HG03354 (cell line): Measurements from ENCODE around the gene LRRC8C.

Experiments used
- ATAC-seq: cut with Tn5 transposase; IDR thresholded peaks from one replicate; pipeline ENCODE4 v1.9.1; 2021; ENCODE audit warnings: mild to moderate bottlenecking; ENCODE audit not compliant: unreplicated experiment, poor library complexity, severe bottlenecking

LRRC8C gene

GRCh38 chr1:89667691-89668090, 34.8 kb downstream of the LRRC8C start:
- ATAC-seq: no peak

- ATAC-seq: no peak
These were observed 36.0 kb downstream of the LRRC8C start for GRCh38 chr1:89668961-89669360.

GRCh38 chr1:89669441-89669840, 36.5 kb downstream of the LRRC8C start:
- ATAC-seq: no peak

GRCh38 chr1:89670163-89670562, 37.2 kb downstream of the LRRC8C start:
- peak; percentile 99 for ATAC-seq

GRCh38 chr1:89670711-89671110, 37.8 kb downstream of the LRRC8C start:
- peak; percentile 34 for ATAC-seq

GRCh38 chr1:89671775-89672488, 39.0 kb downstream of the LRRC8C start:
- no peak for ATAC-seq

GRCh38 chr1:89672489-89673183, 39.7 kb downstream of the LRRC8C start:
- ATAC-seq: no peak

- no peak for ATAC-seq
These were observed 40.3 kb downstream of the LRRC8C start for GRCh38 chr1:89673251-89673650.

- no peak for ATAC-seq
These were observed 42.8 kb downstream of the LRRC8C start for GRCh38 chr1:89675677-89676076.

GRCh38 chr1:89681045-89681729, 48.3 kb downstream of the LRRC8C start:
- ATAC-seq: peak; percentile 76

- no peak for ATAC-seq
These were observed 49.7 kb downstream of the LRRC8C start for GRCh38 chr1:89682611-89683010.

- no peak for ATAC-seq
These were observed 52.5 kb downstream of the LRRC8C start for GRCh38 chr1:89685461-89685860.

GRCh38 chr1:89686520-89686919, 53.6 kb downstream of the LRRC8C start:
- no peak for ATAC-seq

- no peak for ATAC-seq
These were observed 54.3 kb downstream of the LRRC8C start for GRCh38 chr1:89687254-89687653.

GRCh38 chr1:89688607-89689006, 55.7 kb downstream of the LRRC8C start:
- ATAC-seq: no peak

- ATAC-seq: no peak
These were observed 56.3 kb downstream of the LRRC8C start for GRCh38 chr1:89689234-89689633.

- no peak for ATAC-seq
These were observed 57.7 kb downstream of the LRRC8C start for GRCh38 chr1:89690595-89690994.

GRCh38 chr1:89692601-89693521, 59.9 kb downstream of the LRRC8C start:
- ATAC-seq: peak; percentile 67

- ATAC-seq: no peak
These were observed 62.9 kb downstream of the LRRC8C start for GRCh38 chr1:89695847-89696246.

- no peak for ATAC-seq
These were observed 64.5 kb downstream of the LRRC8C start for GRCh38 chr1:89697383-89697782.
